Gastrocnemius medialis (tissue), 4 donors: ENCODE data around the gene SLC18A3.

Source experiments
- CTCF ChIP-seq, 5 experiments: fragments of 450-650 bp in 3 of 5; fragments of 200-600 bp in 2 of 5; sonication (generic) in 2 of 5; IDR thresholded peaks in 4 of 5; conservative IDR thresholded peaks in 1 of 5; 1 replicate in 4 of 5; 2 replicates in 1 of 5; pipeline ENCODE4 v1.5.1; 2016 to 2019; ENCODE audit warnings: antibody characterized with exemption in 5 of 5, mild to moderate bottlenecking in 3 of 5, moderate library complexity in 3 of 5
- POLR2A ChIP-seq, 2 donors: fragments of 450-650 bp; IDR thresholded peaks; one replicate each; pipeline ENCODE4 v1.6.1; 2017; ENCODE audit warnings: antibody characterized with exemption in 2 of 2, mild to moderate bottlenecking in 2 of 2, moderate library complexity in 2 of 2

- TF ChIP-seq CTCF (IDR thresholded peaks at IDR 0.05 in 4 of 5, conservative IDR thresholded peaks at IDR 0.05 in 1 of 5) (no peak), POLR2A (IDR thresholded peaks at IDR 0.05) (no peak)
Measured at GRCh38 chr10:49651917-49652316, 41.8 kb downstream of the SLC18A3 start.
